ENCODE measurements around the gene PER1.

The PER1 gene

GRCh38 chr17:8160741-8161221, 8.6 kb upstream of the PER1 start:
- no peak for TF ChIP-seq EZH2phosphoT487 (IDR thresholded peaks at IDR 0.05; ENCODE audit: borderline replicate concordance)
- TF ChIP-seq, protein P1, sequence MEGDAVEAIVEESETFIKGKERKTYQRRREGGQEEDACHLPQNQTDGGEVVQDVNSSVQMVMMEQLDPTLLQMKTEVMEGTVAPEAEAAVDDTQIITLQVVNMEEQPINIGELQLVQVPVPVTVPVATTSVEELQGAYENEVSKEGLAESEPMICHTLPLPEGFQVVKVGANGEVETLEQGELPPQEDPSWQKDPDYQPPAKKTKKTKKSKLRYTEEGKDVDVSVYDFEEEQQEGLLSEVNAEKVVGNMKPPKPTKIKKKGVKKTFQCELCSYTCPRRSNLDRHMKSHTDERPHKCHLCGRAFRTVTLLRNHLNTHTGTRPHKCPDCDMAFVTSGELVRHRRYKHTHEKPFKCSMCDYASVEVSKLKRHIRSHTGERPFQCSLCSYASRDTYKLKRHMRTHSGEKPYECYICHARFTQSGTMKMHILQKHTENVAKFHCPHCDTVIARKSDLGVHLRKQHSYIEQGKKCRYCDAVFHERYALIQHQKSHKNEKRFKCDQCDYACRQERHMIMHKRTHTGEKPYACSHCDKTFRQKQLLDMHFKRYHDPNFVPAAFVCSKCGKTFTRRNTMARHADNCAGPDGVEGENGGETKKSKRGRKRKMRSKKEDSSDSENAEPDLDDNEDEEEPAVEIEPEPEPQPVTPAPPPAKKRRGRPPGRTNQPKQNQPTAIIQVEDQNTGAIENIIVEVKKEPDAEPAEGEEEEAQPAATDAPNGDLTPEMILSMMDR (conservative IDR thresholded peaks at IDR 0.05; ENCODE audit: low read length) = no peak
- H3K9ac ChIP-seq (ENCODE audit: low read depth, low read length, poor library complexity, severe bottlenecking) = peak overlapping the region; percentile 94
- no peaks in the 10 kb centered on the region for H3K9me3 ChIP-seq (ENCODE audit: insufficient read depth, low read depth, low read length)
- peaks cover 7% of the 10 kb centered on the region; the same call in 1 of the 2 replicates for H3F3A ChIP-seq (ENCODE audit: low read depth)
- no peaks in the 10 kb centered on the region for H3K9me2 ChIP-seq (replicated peaks; ENCODE audit: low read depth, low read length)
- peaks cover 42% of the 10 kb centered on the region for H4K20me1 ChIP-seq (ENCODE audit: insufficient read depth, low read length, poor library complexity, severe bottlenecking)
- peak overlapping the region; percentile 100 for H3K4me3 ChIP-seq (ENCODE audit: low read length, poor library complexity, severe bottlenecking)
- peak overlapping the region; percentile 98 for H3K4me2 ChIP-seq (ENCODE audit: low read depth, low read length, poor library complexity, severe bottlenecking)
- no peaks in the 10 kb centered on the region for H3K36me3 ChIP-seq (ENCODE audit: insufficient read depth, low read length)
- H3K27me3 ChIP-seq (ENCODE audit: insufficient read depth, low read length, poor library complexity, severe bottlenecking) = peaks cover 4% of the 10 kb centered on the region
- peaks cover 42% of the 10 kb centered on the region for H3K4me1 ChIP-seq (ENCODE audit: insufficient read depth, low read length, poor library complexity, severe bottlenecking)
- peaks cover 40% of the 10 kb centered on the region for H3K79me2 ChIP-seq (ENCODE audit: insufficient read depth, low read length)
- H2AFZ ChIP-seq (ENCODE audit: low read length) = no peak overlapping the region

GRCh38 chr17:8160224-8160577, 8.0 kb upstream of the PER1 start:
- H3F3A ChIP-seq (ENCODE audit: low read depth) = peaks cover 7% of the 10 kb centered on the region; the same call in 1 of the 2 replicates
- peaks cover 40% of the 10 kb centered on the region for H3K79me2 ChIP-seq (ENCODE audit: insufficient read depth, low read length)
- H3K4me1 ChIP-seq (ENCODE audit: insufficient read depth, low read length, poor library complexity, severe bottlenecking) = peaks cover 48% of the 10 kb centered on the region
- H3K9me2 ChIP-seq (replicated peaks; ENCODE audit: low read depth, low read length) = no peaks in the 10 kb centered on the region
- H3K4me3 ChIP-seq (ENCODE audit: low read length, poor library complexity, severe bottlenecking) = no peak overlapping the region
- TF ChIP-seq, protein P1 (conservative IDR thresholded peaks at IDR 0.05; ENCODE audit: low read length) = no peak
- no peak for TF ChIP-seq EZH2phosphoT487 (IDR thresholded peaks at IDR 0.05; ENCODE audit: borderline replicate concordance)
- peak overlapping the region; percentile 17 for H3K4me2 ChIP-seq (ENCODE audit: low read depth, low read length, poor library complexity, severe bottlenecking)
- H4K20me1 ChIP-seq (ENCODE audit: insufficient read depth, low read length, poor library complexity, severe bottlenecking) = peaks cover 42% of the 10 kb centered on the region
- no peaks in the 10 kb centered on the region for H3K36me3 ChIP-seq (ENCODE audit: insufficient read depth, low read length)
- no peak overlapping the region for H2AFZ ChIP-seq (ENCODE audit: low read length)
- no peak overlapping the region for H3K9ac ChIP-seq (ENCODE audit: low read depth, low read length, poor library complexity, severe bottlenecking)
- peaks cover 4% of the 10 kb centered on the region for H3K27me3 ChIP-seq (ENCODE audit: insufficient read depth, low read length, poor library complexity, severe bottlenecking)
- H3K9me3 ChIP-seq (ENCODE audit: insufficient read depth, low read depth, low read length) = no peaks in the 10 kb centered on the region

GRCh38 chr17:8159459-8160223, 7.4 kb upstream of the PER1 start:
- Histone ChIP-seq H4K20me1 (ENCODE audit: insufficient read depth, low read length, poor library complexity, severe bottlenecking) (peaks cover 42% of the 10 kb centered on the region), H3K9me2 (replicated peaks; ENCODE audit: low read depth, low read length) (no peaks in the 10 kb centered on the region), H2AFZ (ENCODE audit: low read length) (no peak overlapping the region), H3K36me3 (ENCODE audit: insufficient read depth, low read length) (no peaks in the 10 kb centered on the region), H3K4me2 (ENCODE audit: low read depth, low read length, poor library complexity, severe bottlenecking) (peak overlapping the region; percentile 17), H3K9ac (ENCODE audit: low read depth, low read length, poor library complexity, severe bottlenecking) (no peak overlapping the region), H3K4me1 (ENCODE audit: insufficient read depth, low read length, poor library complexity, severe bottlenecking) (peaks cover 48% of the 10 kb centered on the region), H3K27me3 (ENCODE audit: insufficient read depth, low read length, poor library complexity, severe bottlenecking) (peaks cover 4% of the 10 kb centered on the region), H3K79me2 (ENCODE audit: insufficient read depth, low read length) (peaks cover 40% of the 10 kb centered on the region), H3K4me3 (ENCODE audit: low read length, poor library complexity, severe bottlenecking) (no peak overlapping the region), H3K9me3 (ENCODE audit: insufficient read depth, low read depth, low read length) (no peaks in the 10 kb centered on the region), H3F3A (ENCODE audit: low read depth) (peaks cover 7% of the 10 kb centered on the region; the same call in 1 of the 2 replicates)
- TF ChIP-seq EZH2phosphoT487 (IDR thresholded peaks at IDR 0.05; ENCODE audit: borderline replicate concordance) = no peak
- TF ChIP-seq, protein P1 (conservative IDR thresholded peaks at IDR 0.05; ENCODE audit: low read length) = no peak

All from Loucy (cell line).